Measurements from ENCODE around the gene SH2D3A. TPM values are rescaled to one million over a fixed set of nuclear protein-coding genes. Genes with fewer than 3 reads are reported as not detected.

SH2D3A gene
- total and polyA plus RNA-seq, 2 donors (not counting 3 experiments of a cell fraction or from before 2014, with no cell fraction given), result 0.04 to 0.53 TPM

GRCh38 chr19:6730941-6731670, 36.1 kb downstream of the SH2D3A start:
- FAIRE-seq (no peak), DNase-seq (ENCODE audit: low read depth, low spot score) (no peak)
- H3K79me2 ChIP-seq (ENCODE audit: control insufficient read depth, insufficient read depth, low read length), result no peaks in the 10 kb centered on the region
- H3K4me2 ChIP-seq (ENCODE audit: insufficient read depth, low read length), result no peak overlapping the region
- peaks cover 22% of the 10 kb centered on the region for H3K4me1 ChIP-seq (ENCODE audit: control insufficient read depth, extremely low read depth, insufficient read depth, low read length)
- BruUV-seq (replicated peaks), result no TSS peak
- no peak overlapping the region for H3K4me3 ChIP-seq (replicated peaks in 1 of 3; ENCODE audit: insufficient read depth in 1 of 3, low read depth in 1 of 3, low read length in 3 of 3)
- no peak overlapping the region for H3K9ac ChIP-seq (replicated peaks; ENCODE audit: extremely low read depth, insufficient read depth, low read length)
- H3K9me3 ChIP-seq (replicated peaks; ENCODE audit: control insufficient read depth, insufficient read depth, low read length), result no peaks in the 10 kb centered on the region
- H3K36me3 ChIP-seq (ENCODE audit: control insufficient read depth in 2 of 2, extremely low read depth in 1 of 2, insufficient read depth in 2 of 2, low read length in 2 of 2), result peaks cover 0 to 5% of the 10 kb centered on the region in 2 experiments
- TF ChIP-seq JUN (IDR thresholded peaks at IDR 0.05; ENCODE audit: borderline replicate concordance, insufficient read depth, insufficient read length, low read depth), result no peak
- TF ChIP-seq MAX (IDR thresholded peaks at IDR 0.05; ENCODE audit: insufficient read depth, insufficient read length), result no peak
- no peak for TF ChIP-seq EZH2 (IDR thresholded peaks at IDR 0.05; ENCODE audit: borderline replicate concordance, low read depth, low read length, severe bottlenecking)
- TF ChIP-seq FOS (IDR thresholded peaks at IDR 0.05; ENCODE audit: borderline replicate concordance, insufficient read depth, low read length), result no peak
- TF ChIP-seq GATA2 (IDR thresholded peaks at IDR 0.05; ENCODE audit: insufficient read depth, insufficient read length, low read depth, low read length), result no peak
- TF ChIP-seq POLR2AphosphoS5 (IDR thresholded peaks at IDR 0.05; ENCODE audit: insufficient read depth, low read depth, low read length), result no peak
- TF ChIP-seq CTCF (IDR thresholded peaks at IDR 0.05; ENCODE audit: extremely low read depth in 1 of 2, insufficient read depth in 1 of 2, low read depth in 1 of 2, low read length in 2 of 2), result no peak
- no peak for TF ChIP-seq POLR2A (IDR thresholded peaks at IDR 0.05; ENCODE audit: low read depth, low read length)
- no peak for TF ChIP-seq MYC (IDR thresholded peaks at IDR 0.05; ENCODE audit: low read depth, low read length)
- no peaks in the 10 kb centered on the region for H3K9me1 ChIP-seq (replicated peaks; ENCODE audit: control insufficient read depth, extremely low read depth, insufficient read depth, low read length)
- dilution Hi-C loops (cut with MboI; ENCODE audit: extremely low pct_ligation_motif_present, low sequenced_read_pairs) (no loop called here), intact Hi-C loops (cut with micrococcal nuclease) (loop anchor here (10.0 kb wide), 2 partner anchors 56 to 306 kb away; partner anchors contain the start of genes KHSRP and TNFSF14)
- no peak overlapping the region for H2AFZ ChIP-seq (ENCODE audit: low read depth, low read length)
- no peaks in the 10 kb centered on the region for H3K27me3 ChIP-seq (ENCODE audit: control insufficient read depth in 2 of 2, insufficient read depth in 2 of 2, low read length in 2 of 2)
- ChIA-PET POLR2A (interaction anchor here (0.7 kb wide), 1 partner anchor 15 kb away, joined by 5 read pairs; no protein-coding TSS in a partner anchor), CTCF (no interaction called here)
- H3K27ac ChIP-seq (ENCODE audit: insufficient read depth, low read depth, low read length), result no peak overlapping the region
- H4K20me1 ChIP-seq (replicated peaks; ENCODE audit: control insufficient read depth, extremely low read depth, insufficient read depth, low read length), result no peaks in the 10 kb centered on the region
